HG03175 (cell line): Measurements from ENCODE around the gene GLOD5.

Experiments used
- ATAC-seq: cut with Tn5 transposase; IDR thresholded peaks from one replicate; pipeline ENCODE4 v1.9.1; 2021; ENCODE audit warnings: mild to moderate bottlenecking, moderate library complexity; ENCODE audit not compliant: unreplicated experiment

The GLOD5 gene

GRCh38 chrX:48753708-48754228 lies 7.8 kb upstream of the GLOD5 start:
- no peak for ATAC-seq

- no peak for ATAC-seq
Observed at GRCh38 chrX:48754238-48754637, 7.3 kb upstream of the GLOD5 start.

- no peak for ATAC-seq
Observed at GRCh38 chrX:48769230-48769629, 7.7 kb downstream of the GLOD5 start.

GRCh38 chrX:48770296-48770695 lies 8.7 kb downstream of the GLOD5 start:
- no peak for ATAC-seq

GRCh38 chrX:48772602-48773001 lies 11.1 kb downstream of the GLOD5 start:
- ATAC-seq = no peak

- no peak for ATAC-seq
Observed at GRCh38 chrX:48776818-48777439, 15.4 kb downstream of the GLOD5 start.

- no peak for ATAC-seq
Observed at GRCh38 chrX:48779399-48779798, 17.9 kb downstream of the GLOD5 start.

GRCh38 chrX:48781705-48782104 lies 20.2 kb downstream of the GLOD5 start:
- no peak for ATAC-seq

GRCh38 chrX:48782216-48782615 lies 20.7 kb downstream of the GLOD5 start:
- no peak for ATAC-seq

GRCh38 chrX:48782795-48783194 lies 21.2 kb downstream of the GLOD5 start:
- ATAC-seq = no peak

- no peak for ATAC-seq
Observed at GRCh38 chrX:48784726-48785125, 23.2 kb downstream of the GLOD5 start.

- ATAC-seq = no peak
Observed at GRCh38 chrX:48785186-48785539, 23.6 kb downstream of the GLOD5 start.

- ATAC-seq = no peak
Observed at GRCh38 chrX:48785540-48786214, 24.1 kb downstream of the GLOD5 start.

- ATAC-seq = no peak
Observed at GRCh38 chrX:48786341-48786800, 24.8 kb downstream of the GLOD5 start, which contains the start of gene GATA1. TSS of gene GATA1 (plus strand) at chrX:48786590. CDS start at chrX:48791110, 4,520 bp downstream.

- no peak for ATAC-seq
Observed at GRCh38 chrX:48786825-48787504, 25.4 kb downstream of the GLOD5 start.

- ATAC-seq = no peak
Observed at GRCh38 chrX:48787505-48788443, 26.2 kb downstream of the GLOD5 start.

- no peak for ATAC-seq
Observed at GRCh38 chrX:48789366-48790220, 28.0 kb downstream of the GLOD5 start.

GRCh38 chrX:48790477-48790876 lies 28.9 kb downstream of the GLOD5 start:
- ATAC-seq = no peak

GRCh38 chrX:48791063-48791820 lies 29.7 kb downstream of the GLOD5 start:
- ATAC-seq = no peak
